GM23338 (cell line): ENCODE measurements around the gene TTF1. TPM values are rescaled to one million over a fixed set of nuclear protein-coding genes. Genes with fewer than 3 reads are reported as not detected.

Source experiments
- ATAC-seq: fragments of 200-7000 bp; cut with Tn5 transposase; 3 replicates; pipeline ENCODE4 v1.9.1; 2020
- DNase-seq: peaks from one replicate; pipeline ENCODE4 v3.0.0-alpha.2; 2015; ENCODE audit warnings: low spot score
- H2AFZ ChIP-seq: fragments of 200-600 bp; sonication (generic); 2 replicates; pipeline ENCODE4 v1.8.0; 2016; ENCODE audit warnings: antibody characterized with exemption, mild to moderate bottlenecking, moderate library complexity
- H3F3A ChIP-seq: fragments of 200-600 bp; sonication (generic); replicated peaks from 2 replicates; pipeline ENCODE4 v1.8.0; 2017; ENCODE audit warnings: antibody characterized with exemption, mixed run types, low read depth
- H3K27ac ChIP-seq: fragments of 200-600 bp; sonication (generic); 2 replicates; pipeline ENCODE4 v1.6.1; 2016; ENCODE audit warnings: low read depth
- H3K27me3 ChIP-seq: fragments of 200-600 bp; sonication (generic); 2 replicates; pipeline ENCODE4 v1.8.0; 2016; ENCODE audit warnings: mild to moderate bottlenecking, mixed run types, moderate library complexity; ENCODE audit not compliant: insufficient read depth
- H3K36me3 ChIP-seq: fragments of 200-600 bp; sonication (generic); 2 replicates; pipeline ENCODE4 v1.8.0; 2016; ENCODE audit warnings: mild to moderate bottlenecking; ENCODE audit not compliant: insufficient read depth
- H3K4me1 ChIP-seq: fragments of 200-600 bp; sonication (generic); 2 replicates; pipeline ENCODE4 v1.8.0; 2016; ENCODE audit warnings: mild to moderate bottlenecking, moderate library complexity; ENCODE audit not compliant: insufficient read depth
- H3K4me2 ChIP-seq: fragments of 200-600 bp; sonication (generic); 2 replicates; pipeline ENCODE4 v1.7.1; 2017; ENCODE audit warnings: mixed run types
- H3K4me3 ChIP-seq: fragments of 200-600 bp; sonication (generic); 2 replicates; pipeline ENCODE4 v1.6.1; 2016; ENCODE audit warnings: mixed run types
- H3K79me2 ChIP-seq: fragments of 200-600 bp; sonication (generic); replicated peaks from 2 replicates; pipeline ENCODE4 v1.8.0; 2017; ENCODE audit warnings: mild to moderate bottlenecking; ENCODE audit not compliant: insufficient read depth
- H3K9me2 ChIP-seq: fragments of 200-600 bp; sonication (generic); 2 replicates; pipeline ENCODE4 v1.8.0; 2017; ENCODE audit not compliant: insufficient read depth
- H4K20me1 ChIP-seq: fragments of 200-600 bp; sonication (generic); replicated peaks from 2 replicates; pipeline ENCODE4 v1.8.0; 2017; ENCODE audit warnings: mild to moderate bottlenecking; ENCODE audit not compliant: insufficient read depth
- H3K27ac Mint-ChIP-seq: 2 replicates; pipeline ENCODE4 v1.8.0; 2020; ENCODE audit warnings: inconsistent platforms, mild to moderate bottlenecking, moderate library complexity, mixed read lengths
- H3K27me3 Mint-ChIP-seq: 3 replicates; pipeline ENCODE4 v1.8.0; 2022; ENCODE audit warnings: low read depth, mild to moderate bottlenecking, moderate library complexity, mixed read lengths, inconsistent platforms; ENCODE audit not compliant: insufficient read depth, poor library complexity
- H3K36me3 Mint-ChIP-seq: 3 replicates; pipeline ENCODE4 v1.8.0; 2021; ENCODE audit warnings: low read depth, mild to moderate bottlenecking, inconsistent platforms, moderate library complexity, mixed read lengths
- H3K4me1 Mint-ChIP-seq: 3 replicates; pipeline ENCODE4 v1.8.0; 2020; ENCODE audit warnings: mild to moderate bottlenecking, inconsistent platforms, mixed read lengths
- H3K4me3 Mint-ChIP-seq: 3 replicates; pipeline ENCODE4 v1.8.0; 2021; ENCODE audit warnings: moderate library complexity, mild to moderate bottlenecking, inconsistent platforms, mixed read lengths
- H3K9me3 Mint-ChIP-seq: 3 replicates; pipeline ENCODE4 v1.8.0; 2020; ENCODE audit warnings: moderate library complexity, mild to moderate bottlenecking, inconsistent platforms, mixed read lengths
- CREB1 ChIP-seq: fragments of 250-450 bp; sonication (Bioruptor Pico); IDR thresholded peaks from 2 replicates; pipeline ENCODE4 v1.5.0; 2020; ENCODE audit warnings: low read depth, mild to moderate bottlenecking, moderate library complexity
- EZH2 ChIP-seq: fragments of 200-600 bp; sonication (generic); IDR thresholded peaks from one replicate; pipeline ENCODE4 v1.8.0; 2017; ENCODE audit warnings: antibody characterized with exemption, mild to moderate bottlenecking, low read depth; ENCODE audit not compliant: unreplicated experiment
- EZH2phosphoT487 ChIP-seq: fragments of 200-600 bp; sonication (generic); IDR thresholded peaks from one replicate; pipeline ENCODE4 v1.8.1; 2018; ENCODE audit warnings: antibody characterized with exemption; ENCODE audit not compliant: unreplicated experiment
- JUNB ChIP-seq: IDR thresholded peaks from one replicate; pipeline ENCODE4 v1.6.1; 2016; ENCODE audit warnings: antibody characterized with exemption; ENCODE audit not compliant: unreplicated experiment
- NANOG ChIP-seq: IDR thresholded peaks from 2 replicates; pipeline ENCODE4 v1.6.1; 2016; ENCODE audit warnings: antibody characterized with exemption, borderline replicate concordance
- POLR2AphosphoS5 ChIP-seq: IDR thresholded peaks from 2 replicates; pipeline ENCODE4 v1.6.1; 2016; ENCODE audit warnings: antibody characterized with exemption, low read depth
- REST ChIP-seq: IDR thresholded peaks from one replicate; pipeline ENCODE4 v1.6.1; 2018; ENCODE audit warnings: antibody characterized with exemption; ENCODE audit not compliant: unreplicated experiment
- STAT1 ChIP-seq: IDR thresholded peaks from one replicate; pipeline ENCODE4 v1.6.1; 2016; ENCODE audit warnings: antibody characterized with exemption; ENCODE audit not compliant: unreplicated experiment
- ZNF462 ChIP-seq: fragments of 250-450 bp; sonication (Bioruptor Pico); IDR thresholded peaks from 2 replicates; pipeline ENCODE4 v1.5.0; 2020; ENCODE audit warnings: mild to moderate bottlenecking, moderate library complexity
- polyA plus RNA-seq: library from polyadenylated mRNA; unstranded; fragments of >200 nt; fragmentation: Nextera tagmentation; extraction: Ambion mirVana; gene quantifications from 2 replicates; pipeline ENCODE4 v1.2.1, GENCODE V29; 2016
- total RNA-seq: library from RNA; depleted of rRNA; stranded (reverse); fragments of >200 nt; shearing (Covaris generic); gene quantifications from 2 replicates; pipeline ENCODE4 v1.2.3, GENCODE V29; 2014
- TF ChIP-seq, protein P1 (sequence below): IDR thresholded peaks from 2 replicates; pipeline ENCODE4 v1.6.1; 2016; ENCODE audit warnings: antibody characterized with exemption

Gene TTF1
- total and polyA plus RNA-seq, 2 experiments from 2014 or later = 14.9 to 25.0 TPM

GRCh38 chr9:132354637-132355355 lies 51.8 kb downstream of the TTF1 start, which contains the start of gene SETX:
SETX (minus strand) TSS chr9:132354986; CDS start chr9:132349428, 5,558 bp downstream.
- Histone ChIP-seq H3K36me3 (peaks cover 36% of the 10 kb centered on the region), H3K4me3 (peak within 1 kb of the TSS; percentile 88), H3K27me3 (no peaks in the 10 kb centered on the region), H3K27ac (peak within 1 kb of the TSS; percentile 70), H2AFZ (peak within 1 kb of the TSS; percentile 63; the same call in 1 of the 2 replicates), H4K20me1 (peaks cover 12% of the 10 kb centered on the region), H3K4me2 (peak within 1 kb of the TSS; percentile 97), H3K4me1 (peaks cover 12% of the 10 kb centered on the region), H3K9me2 (no peaks in the 10 kb centered on the region), H3F3A (no peaks in the 10 kb centered on the region), H3K79me2 (peaks cover 39% of the 10 kb centered on the region)
- Mint-ChIP-seq H3K36me3 (peaks cover 37% of the 10 kb centered on the region), H3K27ac (peak within 1 kb of the TSS; percentile 94), H3K9me3 (no peaks in the 10 kb centered on the region), H3K27me3 (no peaks in the 10 kb centered on the region), H3K4me3 (peak within 1 kb of the TSS; percentile 92), H3K4me1 (peaks cover 20% of the 10 kb centered on the region)
- DNase-seq = peak; percentile 98
- ATAC-seq = peak; percentile 97
- TF ChIP-seq CREB1 = peak; percentile 91
- TF ChIP-seq EZH2 = no peak
- peak; percentile 93 for TF ChIP-seq POLR2AphosphoS5
- TF ChIP-seq STAT1 = no peak

- peaks cover 20% of the 10 kb centered on the region for H3K4me1 Mint-ChIP-seq
- H3F3A ChIP-seq = no peaks in the 10 kb centered on the region
- no peak overlapping the region for H3K4me3 ChIP-seq
- H3K4me1 ChIP-seq = peaks cover 12% of the 10 kb centered on the region
- H3K27ac Mint-ChIP-seq = no peak overlapping the region
- H2AFZ ChIP-seq = no peak overlapping the region
- H4K20me1 ChIP-seq = peaks cover 26% of the 10 kb centered on the region
- H3K4me3 Mint-ChIP-seq = no peak overlapping the region
- H3K27me3 ChIP-seq = no peaks in the 10 kb centered on the region
- no peak overlapping the region for H3K4me2 ChIP-seq
- no peaks in the 10 kb centered on the region for H3K9me3 Mint-ChIP-seq
- ATAC-seq (no peak), DNase-seq (no peak)
- peaks cover 56% of the 10 kb centered on the region for H3K36me3 Mint-ChIP-seq
- TF ChIP-seq, protein P1, sequence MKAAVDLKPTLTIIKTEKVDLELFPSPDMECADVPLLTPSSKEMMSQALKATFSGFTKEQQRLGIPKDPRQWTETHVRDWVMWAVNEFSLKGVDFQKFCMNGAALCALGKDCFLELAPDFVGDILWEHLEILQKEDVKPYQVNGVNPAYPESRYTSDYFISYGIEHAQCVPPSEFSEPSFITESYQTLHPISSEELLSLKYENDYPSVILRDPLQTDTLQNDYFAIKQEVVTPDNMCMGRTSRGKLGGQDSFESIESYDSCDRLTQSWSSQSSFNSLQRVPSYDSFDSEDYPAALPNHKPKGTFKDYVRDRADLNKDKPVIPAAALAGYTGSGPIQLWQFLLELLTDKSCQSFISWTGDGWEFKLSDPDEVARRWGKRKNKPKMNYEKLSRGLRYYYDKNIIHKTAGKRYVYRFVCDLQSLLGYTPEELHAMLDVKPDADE = no peak
- no peak for TF ChIP-seq NANOG
- no peak for TF ChIP-seq ZNF462 (CRISPR knock-in tag)
- no peak for TF ChIP-seq REST
- no peak for TF ChIP-seq JUNB
- no peak for TF ChIP-seq POLR2AphosphoS5
- TF ChIP-seq EZH2phosphoT487 = no peak
- no peaks in the 10 kb centered on the region for H3K9me2 ChIP-seq
- peaks cover 39% of the 10 kb centered on the region for H3K79me2 ChIP-seq
- H3K27me3 Mint-ChIP-seq = peaks cover 1% of the 10 kb centered on the region
- no peak overlapping the region for H3K27ac ChIP-seq
- peaks cover 58% of the 10 kb centered on the region for H3K36me3 ChIP-seq
These were observed 55.1 kb downstream of the TTF1 start for GRCh38 chr9:132351404-132352045.
